ENCODE measurements around the gene CTCF. TPM values are rescaled to one million over a fixed set of nuclear protein-coding genes. Genes with fewer than 3 reads are reported as not detected.

The CTCF gene
- total and polyA plus RNA-seq, 2 experiments from 2014 or later: 64.5 to 72.3 TPM

GRCh38 chr16:67544329-67544841 is 17.9 kb upstream of the CTCF start:
- Histone ChIP-seq H3K27ac (ENCODE audit: low read depth) (no peak overlapping the region), H3K27me3 (ENCODE audit: insufficient read depth) (peaks cover 23% of the 10 kb centered on the region), H3K79me2 (replicated peaks; ENCODE audit: insufficient read depth) (no peaks in the 10 kb centered on the region), H3F3A (replicated peaks; ENCODE audit: low read depth) (peaks cover 3% of the 10 kb centered on the region; the same call in 1 of the 2 replicates), H3K4me3 (no peak overlapping the region), H2AFZ (no peak overlapping the region), H3K4me1 (ENCODE audit: insufficient read depth) (no peaks in the 10 kb centered on the region; the same call in 1 of the 2 replicates), H3K4me2 (no peak overlapping the region), H4K20me1 (replicated peaks; ENCODE audit: insufficient read depth) (peaks cover 5% of the 10 kb centered on the region), H3K9me2 (ENCODE audit: insufficient read depth) (no peaks in the 10 kb centered on the region), H3K36me3 (ENCODE audit: insufficient read depth) (no peaks in the 10 kb centered on the region)
- DNase-seq (ENCODE audit: low spot score) (no peak), ATAC-seq (no peak; the same call in 2 of the 3 replicates)
- H3K27me3 Mint-ChIP-seq (ENCODE audit: insufficient read depth, low read depth, poor library complexity): peaks cover 49% of the 10 kb centered on the region
- no peak overlapping the region for H3K27ac Mint-ChIP-seq
- H3K36me3 Mint-ChIP-seq (ENCODE audit: low read depth): peaks cover 12% of the 10 kb centered on the region
- no peaks in the 10 kb centered on the region; the same call in 2 of the 3 replicates for H3K9me3 Mint-ChIP-seq
- peaks cover 25% of the 10 kb centered on the region for H3K4me1 Mint-ChIP-seq
- no peak for TF ChIP-seq REST (IDR thresholded peaks at IDR 0.05; ENCODE audit: unreplicated experiment)
- TF ChIP-seq, protein P1, sequence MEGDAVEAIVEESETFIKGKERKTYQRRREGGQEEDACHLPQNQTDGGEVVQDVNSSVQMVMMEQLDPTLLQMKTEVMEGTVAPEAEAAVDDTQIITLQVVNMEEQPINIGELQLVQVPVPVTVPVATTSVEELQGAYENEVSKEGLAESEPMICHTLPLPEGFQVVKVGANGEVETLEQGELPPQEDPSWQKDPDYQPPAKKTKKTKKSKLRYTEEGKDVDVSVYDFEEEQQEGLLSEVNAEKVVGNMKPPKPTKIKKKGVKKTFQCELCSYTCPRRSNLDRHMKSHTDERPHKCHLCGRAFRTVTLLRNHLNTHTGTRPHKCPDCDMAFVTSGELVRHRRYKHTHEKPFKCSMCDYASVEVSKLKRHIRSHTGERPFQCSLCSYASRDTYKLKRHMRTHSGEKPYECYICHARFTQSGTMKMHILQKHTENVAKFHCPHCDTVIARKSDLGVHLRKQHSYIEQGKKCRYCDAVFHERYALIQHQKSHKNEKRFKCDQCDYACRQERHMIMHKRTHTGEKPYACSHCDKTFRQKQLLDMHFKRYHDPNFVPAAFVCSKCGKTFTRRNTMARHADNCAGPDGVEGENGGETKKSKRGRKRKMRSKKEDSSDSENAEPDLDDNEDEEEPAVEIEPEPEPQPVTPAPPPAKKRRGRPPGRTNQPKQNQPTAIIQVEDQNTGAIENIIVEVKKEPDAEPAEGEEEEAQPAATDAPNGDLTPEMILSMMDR (conservative IDR thresholded peaks at IDR 0.05; ENCODE audit: low read depth in 2 of 2): peak; percentile 34 to 54
- no peak overlapping the region for H3K4me3 Mint-ChIP-seq

DNA sequence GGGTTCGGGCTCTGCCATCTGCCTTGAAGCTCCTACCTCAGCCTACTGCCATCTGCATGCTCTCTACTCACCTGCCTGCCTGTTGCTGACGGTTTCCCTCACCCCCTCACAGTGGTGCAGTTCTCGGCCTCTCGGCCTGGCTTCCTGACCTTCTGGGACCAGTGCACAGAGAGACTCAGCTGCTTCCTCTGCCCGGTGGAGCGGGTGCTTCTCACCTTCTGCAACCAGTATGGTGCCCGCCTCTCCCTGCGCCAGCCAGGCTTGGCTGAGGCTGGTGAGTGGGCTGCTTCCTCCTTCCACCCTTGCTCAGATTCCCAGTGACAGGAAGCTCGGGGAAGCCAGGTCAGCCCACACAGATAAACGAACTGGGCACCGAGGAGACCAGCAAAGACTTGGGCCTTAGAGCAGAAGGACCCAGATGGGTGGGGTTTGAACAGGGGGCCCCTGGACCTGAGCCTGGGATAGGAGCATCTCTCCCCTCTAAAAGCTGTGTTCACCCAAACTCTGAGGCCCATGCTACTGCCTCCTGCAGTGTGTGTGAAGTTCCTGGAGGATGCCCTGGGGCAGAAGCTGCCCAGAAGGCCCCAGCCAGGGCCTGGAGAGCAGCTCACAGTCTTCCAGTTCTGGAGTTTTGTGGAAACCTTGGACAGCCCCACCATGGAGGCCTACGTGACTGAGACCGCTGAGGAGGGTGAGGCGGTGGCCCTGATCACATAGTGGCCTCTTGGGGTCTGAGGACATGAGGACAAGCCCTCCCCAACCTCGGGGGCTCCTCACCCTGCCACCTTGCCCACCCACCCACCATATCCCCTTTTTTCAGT is 17.3 kb upstream of the CTCF start:
- peaks cover 3% of the 10 kb centered on the region; the same call in 1 of the 2 replicates for H3F3A ChIP-seq (replicated peaks; ENCODE audit: low read depth)
- no peaks in the 10 kb centered on the region for H3K9me2 ChIP-seq (ENCODE audit: insufficient read depth)
- no peak overlapping the region for H3K4me2 ChIP-seq
- H4K20me1 ChIP-seq (replicated peaks; ENCODE audit: insufficient read depth): peaks cover 7% of the 10 kb centered on the region
- Mint-ChIP-seq H3K27me3 (ENCODE audit: insufficient read depth, low read depth, poor library complexity) (peaks cover 42% of the 10 kb centered on the region), H3K9me3 (no peaks in the 10 kb centered on the region; the same call in 2 of the 3 replicates), H3K27ac (no peak overlapping the region), H3K4me3 (no peak overlapping the region), H3K36me3 (ENCODE audit: low read depth) (peaks cover 12% of the 10 kb centered on the region), H3K4me1 (peaks cover 21% of the 10 kb centered on the region)
- no peak for ATAC-seq
- H3K79me2 ChIP-seq (replicated peaks; ENCODE audit: insufficient read depth): no peaks in the 10 kb centered on the region
- H3K27ac ChIP-seq (ENCODE audit: low read depth): no peak overlapping the region
- H3K36me3 ChIP-seq (ENCODE audit: insufficient read depth): no peaks in the 10 kb centered on the region
- H3K4me1 ChIP-seq (ENCODE audit: insufficient read depth): no peaks in the 10 kb centered on the region; the same call in 1 of the 2 replicates
- no peak overlapping the region for H2AFZ ChIP-seq
- peaks cover 17% of the 10 kb centered on the region for H3K27me3 ChIP-seq (ENCODE audit: insufficient read depth)
- no peak for DNase-seq (ENCODE audit: low spot score)
- H3K4me3 ChIP-seq: no peak overlapping the region
- TF ChIP-seq REST (IDR thresholded peaks at IDR 0.05; ENCODE audit: unreplicated experiment) (no peak), ZNF331 (CRISPR knock-in tag; IDR thresholded peaks at IDR 0.05; ENCODE audit: low read depth) (no peak), JUNB (IDR thresholded peaks at IDR 0.05; ENCODE audit: unreplicated experiment) (no peak), NANOG (IDR thresholded peaks at IDR 0.05; ENCODE audit: borderline replicate concordance) (no peak), CREB1 (CRISPR knock-in tag; IDR thresholded peaks at IDR 0.05; ENCODE audit: low read depth) (no peak), STAT1 (IDR thresholded peaks at IDR 0.05; ENCODE audit: unreplicated experiment) (no peak), ZNF114 (CRISPR knock-in tag; IDR thresholded peaks at IDR 0.05) (no peak), ETS1 (IDR thresholded peaks at IDR 0.05) (no peak)
- TF ChIP-seq, protein P1 (conservative IDR thresholded peaks at IDR 0.05; ENCODE audit: low read depth in 2 of 2): no peak
